HG02610 (cell line): Measurements from ENCODE around the gene PTPN9.
"Not testable (repeated sequence)": the region's sequence is repeated elsewhere in the genome, so short reads cannot be mapped to it uniquely, and the experiment has no call there.

Experiments
- ATAC-seq: cut with Tn5 transposase; IDR thresholded peaks from one replicate; pipeline ENCODE4 v1.9.1; 2021; ENCODE audit warnings: mild to moderate bottlenecking, moderate library complexity; ENCODE audit not compliant: unreplicated experiment

The PTPN9 gene

GRCh38 chr15:75454471-75455378 lies 124.4 kb downstream of the PTPN9 start:
- no peak for ATAC-seq

- ATAC-seq, result peak; percentile 36
These were observed 125.2 kb downstream of the PTPN9 start for GRCh38 chr15:75453703-75454470.

GRCh38 chr15:75452865-75453702 lies 126.0 kb downstream of the PTPN9 start:
- no peak for ATAC-seq

- no peak for ATAC-seq
These were observed 126.7 kb downstream of the PTPN9 start for GRCh38 chr15:75452364-75452864.

- peak; percentile 45 for ATAC-seq
These were observed 127.3 kb downstream of the PTPN9 start, which contains the start of gene SIN3A for GRCh38 chr15:75451674-75452363. SIN3A (minus strand) TSS chr15:75451690; CDS start chr15:75430375, 21,315 bp downstream.

GRCh38 chr15:75451202-75451673 lies 127.9 kb downstream of the PTPN9 start:
- no peak for ATAC-seq

GRCh38 chr15:75450307-75451201 lies 128.6 kb downstream of the PTPN9 start:
- peak; percentile 30 for ATAC-seq

- ATAC-seq, result no peak
These were observed 129.4 kb downstream of the PTPN9 start for GRCh38 chr15:75449585-75450306.

GRCh38 chr15:75448171-75448570 lies 130.9 kb downstream of the PTPN9 start:
- not testable (repeated sequence) for ATAC-seq

- no peak for ATAC-seq
These were observed 133.0 kb downstream of the PTPN9 start for GRCh38 chr15:75446151-75446550.

GRCh38 chr15:75445324-75445723 lies 133.8 kb downstream of the PTPN9 start:
- not testable (repeated sequence) for ATAC-seq

GRCh38 chr15:75443972-75444453 lies 135.1 kb downstream of the PTPN9 start:
- ATAC-seq, result not testable (repeated sequence)

- no peak for ATAC-seq
These were observed 141.4 kb downstream of the PTPN9 start for GRCh38 chr15:75437721-75438120.

GRCh38 chr15:75436881-75437280 lies 142.2 kb downstream of the PTPN9 start:
- no peak for ATAC-seq

GRCh38 chr15:75431682-75432081 lies 147.4 kb downstream of the PTPN9 start:
- ATAC-seq, result no peak

- ATAC-seq, result no peak
These were observed 147.8 kb downstream of the PTPN9 start for GRCh38 chr15:75431270-75431669.

- no peak for ATAC-seq
These were observed 148.9 kb downstream of the PTPN9 start for GRCh38 chr15:75430259-75430658.

GRCh38 chr15:75428152-75428551 lies 151.0 kb downstream of the PTPN9 start:
- no peak for ATAC-seq
